DOHH2 (cell line): ENCODE data around the gene TRIM74.
A peak's percentile ranks its signal among the peaks of the same experiment; 100 is the strongest.
"Not testable (repeated sequence)": the region's sequence is repeated elsewhere in the genome, so short reads cannot be mapped to it uniquely, and the experiment has no call there.

ENCODE experiments used
- H3F3A ChIP-seq: fragments of 200-600 bp; sonication (generic), shearing (Covaris generic); 2 replicates; pipeline ENCODE4 v1.6.0; 2016; ENCODE audit warnings: antibody characterized with exemption, mild to moderate bottlenecking; ENCODE audit not compliant: control insufficient read depth, insufficient read depth
- H3K27ac ChIP-seq: fragments of 200-600 bp; sonication (generic); 2 replicates; pipeline ENCODE4 v1.5.1; 2014; ENCODE audit warnings: low read depth, mild to moderate bottlenecking, low read length, moderate library complexity
- H3K27me3 ChIP-seq: fragments of 200-600 bp; sonication (generic); 2 replicates; pipeline ENCODE4 v1.6.1; 2014; ENCODE audit warnings: mild to moderate bottlenecking, low read length, mixed read lengths; ENCODE audit not compliant: control insufficient read depth
- H3K36me3 ChIP-seq: fragments of 200-600 bp; sonication (generic); 2 replicates; pipeline ENCODE4 v1.6.1; 2014; ENCODE audit warnings: mild to moderate bottlenecking, low read length, moderate library complexity, mixed read lengths; ENCODE audit not compliant: control insufficient read depth
- H3K4me1 ChIP-seq: fragments of 200-600 bp; sonication (generic); 2 replicates; pipeline ENCODE4 v1.6.1; 2014; ENCODE audit warnings: mild to moderate bottlenecking, low read length, mixed read lengths; ENCODE audit not compliant: control insufficient read depth
- H3K4me2 ChIP-seq: fragments of 200-600 bp; sonication (generic); 2 replicates; pipeline ENCODE4 v1.6.0; 2014; ENCODE audit warnings: mild to moderate bottlenecking, low read length, moderate library complexity
- H3K4me3 ChIP-seq: fragments of 200-600 bp; sonication (generic); 2 replicates; pipeline ENCODE4 v1.5.1; 2014; ENCODE audit warnings: mild to moderate bottlenecking, low read length, mixed read lengths
- H3K79me2 ChIP-seq: fragments of 200-600 bp; sonication (generic); 2 replicates; pipeline ENCODE4 v1.6.1; 2014; ENCODE audit warnings: mild to moderate bottlenecking, low read length, mixed read lengths; ENCODE audit not compliant: control insufficient read depth
- H3K9me2 ChIP-seq: fragments of 200-600 bp; sonication (generic); replicated peaks from 2 replicates; pipeline ENCODE4 v1.6.1; 2014; ENCODE audit warnings: mild to moderate bottlenecking, low read length, mixed read lengths; ENCODE audit not compliant: control insufficient read depth
- H3K9me3 ChIP-seq: fragments of 200-600 bp; sonication (generic); 2 replicates; pipeline ENCODE4 v1.6.1; 2014; ENCODE audit warnings: antibody characterized with exemption, low read length, mixed read lengths; ENCODE audit not compliant: control insufficient read depth, insufficient read depth
- H4K20me1 ChIP-seq: fragments of 200-600 bp; sonication (generic); 2 replicates; pipeline ENCODE4 v1.6.0; 2014; ENCODE audit warnings: low read depth, mild to moderate bottlenecking, antibody characterized with exemption, low read length, moderate library complexity; ENCODE audit not compliant: control insufficient read depth, insufficient read depth
- CTCF ChIP-seq: fragments of 200-600 bp; sonication (generic); IDR thresholded peaks from one replicate; pipeline ENCODE4 v1.5.1; 2014; ENCODE audit warnings: antibody characterized with exemption, mild to moderate bottlenecking, low read depth, low read length; ENCODE audit not compliant: poor library complexity, severe bottlenecking
- EZH2phosphoT487 ChIP-seq: fragments of 200-600 bp; sonication (generic); IDR thresholded peaks from 2 replicates; pipeline ENCODE4 v1.6.1; 2017; ENCODE audit warnings: borderline replicate concordance, mild to moderate bottlenecking, antibody characterized with exemption, low read length, moderate library complexity, mixed read lengths

Gene TRIM74

GRCh38 chr7:72924386-72924732 is 44.9 kb downstream of the TRIM74 start:
- peaks cover 24% of the 10 kb centered on the region for H3F3A ChIP-seq
- H3K4me3 ChIP-seq = peak overlapping the region; percentile 94
- peaks cover 60% of the 10 kb centered on the region for H3K36me3 ChIP-seq
- H3K27ac ChIP-seq = peak overlapping the region; percentile 63
- no peaks in the 10 kb centered on the region for H3K27me3 ChIP-seq
- H4K20me1 ChIP-seq = peaks cover 10% of the 10 kb centered on the region; the same call in 1 of the 2 replicates
- peaks cover 13% of the 10 kb centered on the region for H3K4me1 ChIP-seq
- H3K9me2 ChIP-seq = no peaks in the 10 kb centered on the region
- H3K79me2 ChIP-seq = peaks cover 82% of the 10 kb centered on the region
- H3K9me3 ChIP-seq = no peaks in the 10 kb centered on the region
- peak overlapping the region; percentile 93 for H3K4me2 ChIP-seq
- TF ChIP-seq EZH2phosphoT487 (no peak), CTCF (no peak)

- Histone ChIP-seq H3K4me1 (peaks cover 4% of the 10 kb centered on the region), H3K4me3 (no peak overlapping the region), H3K36me3 (peaks cover 52% of the 10 kb centered on the region), H3K9me2 (no peaks in the 10 kb centered on the region), H3K27ac (no peak overlapping the region), H3K9me3 (no peaks in the 10 kb centered on the region), H3K27me3 (no peaks in the 10 kb centered on the region), H4K20me1 (peaks cover 3% of the 10 kb centered on the region; the same call in 1 of the 2 replicates), H3K4me2 (no peak overlapping the region), H3F3A (peaks cover 25% of the 10 kb centered on the region), H3K79me2 (peaks cover 87% of the 10 kb centered on the region)
- TF ChIP-seq CTCF (no peak), EZH2phosphoT487 (no peak)
Measured at GRCh38 chr7:72919256-72919775, 50.0 kb downstream of the TRIM74 start.

DNA sequence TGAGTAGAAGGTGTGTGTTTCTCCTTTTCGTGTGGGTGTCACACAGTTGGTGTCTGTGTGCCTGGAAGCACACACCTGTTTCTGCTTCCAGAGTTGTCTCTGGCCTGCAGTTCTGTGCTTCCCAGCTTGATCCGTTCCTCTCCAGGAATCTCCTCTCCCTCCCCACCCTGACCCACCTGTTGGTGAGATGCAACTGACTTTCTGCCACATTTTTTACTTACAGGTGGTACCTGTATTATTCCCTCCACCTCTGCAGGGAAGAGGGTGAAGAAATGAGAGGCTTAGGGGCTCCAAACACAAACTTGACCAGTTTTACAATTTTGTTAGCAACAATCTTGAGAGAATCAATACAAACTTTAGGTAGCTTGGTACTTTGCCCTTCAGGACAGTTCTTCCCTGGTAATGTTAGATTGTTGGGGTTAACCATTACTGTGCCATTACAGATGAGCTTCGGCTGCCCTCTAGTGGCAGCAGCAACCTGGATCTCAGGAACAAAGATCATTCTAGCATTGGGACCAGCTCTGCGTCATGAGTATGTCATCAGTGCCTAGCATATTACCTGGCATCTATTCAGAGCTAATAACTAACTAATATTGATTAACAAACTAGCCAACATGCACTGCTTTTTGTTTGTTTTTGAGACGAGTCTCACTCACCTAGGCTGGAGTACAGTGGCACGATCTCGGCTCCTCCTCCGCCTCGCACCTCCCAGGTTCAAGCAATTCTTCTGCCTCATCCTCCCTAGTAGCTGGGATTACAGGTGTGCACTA is 54.3 kb downstream of the TRIM74 start:
- Histone ChIP-seq H3F3A (peaks cover 15% of the 10 kb centered on the region), H3K79me2 (peaks cover 67% of the 10 kb centered on the region), H3K36me3 (peaks cover 72% of the 10 kb centered on the region)
- not testable (repeated sequence) for H3K9me2 ChIP-seq, H3K27ac ChIP-seq, H3K4me3 ChIP-seq, H3K9me3 ChIP-seq, H3K4me2 ChIP-seq, H4K20me1 ChIP-seq, H3K4me1 ChIP-seq, H3K27me3 ChIP-seq
- peak; percentile 95 for TF ChIP-seq CTCF

- peaks cover 69% of the 10 kb centered on the region for H3K79me2 ChIP-seq
- H3K4me3 ChIP-seq, H3K9me2 ChIP-seq, H3F3A ChIP-seq, H3K9me3 ChIP-seq, H3K27ac ChIP-seq, H3K4me1 ChIP-seq, H3K27me3 ChIP-seq, H4K20me1 ChIP-seq, H3K4me2 ChIP-seq: not testable (repeated sequence)
- peaks cover 67% of the 10 kb centered on the region for H3K36me3 ChIP-seq
Measured at GRCh38 chr7:72913750-72914149, 55.5 kb downstream of the TRIM74 start.

- Histone ChIP-seq H3K79me2 (peaks cover 71% of the 10 kb centered on the region), H3K36me3 (peaks cover 70% of the 10 kb centered on the region)
- not testable (repeated sequence) for H3K4me1 ChIP-seq, H3K27me3 ChIP-seq, H3K4me2 ChIP-seq, H3K9me2 ChIP-seq, H3F3A ChIP-seq, H4K20me1 ChIP-seq, H3K9me3 ChIP-seq, H3K4me3 ChIP-seq, H3K27ac ChIP-seq
Measured at GRCh38 chr7:72911395-72911794, 57.9 kb downstream of the TRIM74 start.
